Dendritic cell treated with granulocyte-macrophage colony-stimulating factor and Interleukin-4, amounts not matched to agents 40 ng/mL and 50 ng/mL, for 4 days (primary cell): ENCODE measurements around the gene ZRANB3.

ENCODE experiments used
- H3K27ac Mint-ChIP-seq: one replicate; pipeline ENCODE4 v1.8.0; 2022; ENCODE audit warnings: mild to moderate bottlenecking, mixed read lengths
- H3K27me3 Mint-ChIP-seq: one replicate; pipeline ENCODE4 v1.8.0; 2022; ENCODE audit warnings: mild to moderate bottlenecking, mixed read lengths
- H3K36me3 Mint-ChIP-seq: one replicate; pipeline ENCODE4 v1.8.0; 2022; ENCODE audit warnings: low read depth, mixed read lengths
- H3K4me1 Mint-ChIP-seq: one replicate; pipeline ENCODE4 v1.8.0; 2022; ENCODE audit warnings: low read depth, mixed read lengths
- H3K4me3 Mint-ChIP-seq: one replicate; pipeline ENCODE4 v1.8.0; 2022; ENCODE audit warnings: mild to moderate bottlenecking, moderate library complexity, mixed read lengths
- H3K9me3 Mint-ChIP-seq: one replicate; pipeline ENCODE4 v1.8.0; 2022; ENCODE audit warnings: mixed read lengths
- intact Hi-C: fragments of 100-400 bp; cut with micrococcal nuclease; formaldehyde crosslinking; loops from one replicate; pipeline ENCODE4 v1.15.0; 2022

The ZRANB3 gene

DNA sequence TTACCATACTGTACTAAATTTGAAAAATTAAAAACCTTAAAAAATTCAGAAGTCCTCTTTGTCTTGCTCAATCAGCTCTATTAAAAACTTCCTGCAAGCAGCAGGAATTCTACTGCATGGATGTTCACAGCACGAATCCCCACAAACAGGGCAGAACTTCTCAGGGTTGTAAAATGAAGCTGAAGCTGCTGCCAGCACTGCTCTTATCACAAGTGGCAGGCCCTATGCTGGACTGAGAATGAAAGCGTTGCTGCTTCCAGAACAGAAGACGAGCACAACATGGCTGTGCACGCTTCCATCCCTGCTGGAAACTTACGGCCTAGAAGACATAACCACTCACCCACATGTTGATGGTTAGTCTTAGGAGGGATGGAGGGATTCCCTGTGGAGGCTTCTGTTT lies 345.0 kb downstream of the ZRANB3 start:
- H3K27me3 Mint-ChIP-seq = no peaks in the 10 kb centered on the region

DNA sequence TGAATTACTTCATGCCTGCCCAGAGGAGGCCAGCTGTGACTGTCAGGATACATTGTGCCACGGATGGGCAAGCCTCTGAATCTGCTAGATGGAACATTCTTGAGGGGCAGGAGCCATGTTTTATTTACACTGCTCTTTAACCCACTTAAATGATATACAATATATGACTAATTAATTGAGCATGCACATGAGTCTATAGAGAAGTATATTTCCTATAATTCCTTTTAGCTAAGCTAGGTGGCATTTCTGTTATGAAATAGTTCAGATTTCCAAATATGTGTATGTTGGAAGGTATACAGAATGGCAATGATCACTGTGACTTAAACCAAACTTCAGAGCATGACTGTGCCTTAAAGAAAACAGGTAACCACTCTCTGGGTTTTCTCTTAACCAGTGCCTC lies 347.2 kb downstream of the ZRANB3 start:
- no peak overlapping the region for H3K27ac Mint-ChIP-seq
- peaks cover 15% of the 10 kb centered on the region for H3K36me3 Mint-ChIP-seq
- no peak overlapping the region for H3K4me3 Mint-ChIP-seq
- H3K4me1 Mint-ChIP-seq = no peaks in the 10 kb centered on the region
- H3K9me3 Mint-ChIP-seq = peaks cover 1% of the 10 kb centered on the region
- intact Hi-C loops = no loop called here
- no peaks in the 10 kb centered on the region for H3K27me3 Mint-ChIP-seq

More for the DNA sequence above, 345.0 kb downstream of the ZRANB3 start:
- peaks cover 22% of the 10 kb centered on the region for H3K36me3 Mint-ChIP-seq
- intact Hi-C loops = no loop called here
- H3K27ac Mint-ChIP-seq = no peak overlapping the region
- no peak overlapping the region for H3K4me3 Mint-ChIP-seq
- H3K4me1 Mint-ChIP-seq = no peaks in the 10 kb centered on the region
- peaks cover 17% of the 10 kb centered on the region for H3K9me3 Mint-ChIP-seq

DNA sequence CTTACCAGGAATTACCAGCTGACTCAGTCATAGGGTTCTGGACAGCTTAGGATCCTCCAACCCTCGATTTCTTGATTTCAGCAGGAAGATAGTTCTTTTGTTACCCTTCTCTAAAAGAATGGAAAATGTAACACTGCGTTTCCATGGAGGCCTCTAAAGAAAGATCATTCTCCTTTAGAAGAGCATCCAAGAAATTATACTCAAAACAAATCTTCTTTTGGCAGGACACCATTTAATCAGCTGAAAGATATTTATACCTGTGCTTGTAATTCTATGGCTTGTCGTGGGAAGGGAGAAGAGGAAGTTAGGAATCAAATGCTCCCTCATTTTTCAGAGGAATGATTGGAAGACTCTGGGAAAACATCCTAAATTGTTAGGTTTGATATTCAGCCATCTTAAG lies 348.4 kb downstream of the ZRANB3 start:
- H3K9me3 Mint-ChIP-seq = no peaks in the 10 kb centered on the region
- H3K27ac Mint-ChIP-seq = no peak overlapping the region
- no peak overlapping the region for H3K4me3 Mint-ChIP-seq
- intact Hi-C loops = no loop called here
- H3K36me3 Mint-ChIP-seq = peaks cover 15% of the 10 kb centered on the region
- H3K4me1 Mint-ChIP-seq = no peaks in the 10 kb centered on the region
- no peaks in the 10 kb centered on the region for H3K27me3 Mint-ChIP-seq

DNA sequence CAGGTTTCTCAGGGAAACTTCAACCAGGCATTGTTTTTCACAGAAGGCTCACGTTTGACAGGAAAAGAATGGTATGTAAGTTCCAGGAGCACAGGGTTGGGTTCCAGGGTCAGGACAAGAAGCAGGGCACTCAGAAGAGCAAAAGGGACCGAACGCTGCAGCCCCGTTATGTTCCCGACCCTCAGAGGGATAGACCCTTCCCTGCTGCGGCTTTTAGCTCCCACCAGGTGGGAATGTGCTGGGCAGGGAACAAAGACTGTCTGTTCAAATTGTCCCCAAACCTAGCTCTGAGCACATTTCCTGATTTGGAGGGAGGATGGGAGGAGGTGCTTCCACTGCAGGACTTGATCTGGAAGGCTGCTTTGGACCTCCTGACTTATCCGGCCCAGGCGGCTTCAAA lies 348.8 kb downstream of the ZRANB3 start:
- peaks cover 19% of the 10 kb centered on the region for H3K36me3 Mint-ChIP-seq
- intact Hi-C loops = no loop called here
- H3K9me3 Mint-ChIP-seq = peaks cover 3% of the 10 kb centered on the region
- no peaks in the 10 kb centered on the region for H3K4me1 Mint-ChIP-seq
- no peaks in the 10 kb centered on the region for H3K27me3 Mint-ChIP-seq
- no peak overlapping the region for H3K27ac Mint-ChIP-seq
- no peak overlapping the region for H3K4me3 Mint-ChIP-seq

DNA sequence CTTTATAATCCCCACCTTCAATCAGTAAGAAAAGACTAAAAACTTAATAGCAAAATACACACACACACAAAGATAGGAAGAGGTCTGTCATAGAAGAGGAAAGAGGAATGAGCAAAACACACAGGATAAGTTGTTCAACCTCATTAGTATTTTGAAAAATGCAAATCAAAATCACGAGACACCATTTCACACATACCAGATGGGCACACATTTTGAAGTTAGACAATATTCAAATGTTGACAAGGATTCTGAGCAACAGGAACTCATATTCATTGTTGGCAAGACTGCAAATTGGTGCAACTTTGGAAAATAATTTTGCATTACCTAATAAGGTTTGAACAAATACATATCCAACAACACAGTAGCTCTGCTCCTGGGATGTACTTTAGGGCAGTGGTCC lies 351.3 kb downstream of the ZRANB3 start:
- Mint-ChIP-seq H3K4me1 (no peaks in the 10 kb centered on the region), H3K27me3 (no peaks in the 10 kb centered on the region), H3K36me3 (peaks cover 37% of the 10 kb centered on the region), H3K4me3 (no peak overlapping the region), H3K9me3 (peaks cover 10% of the 10 kb centered on the region), H3K27ac (no peak overlapping the region)
- intact Hi-C loops = no loop called here

DNA sequence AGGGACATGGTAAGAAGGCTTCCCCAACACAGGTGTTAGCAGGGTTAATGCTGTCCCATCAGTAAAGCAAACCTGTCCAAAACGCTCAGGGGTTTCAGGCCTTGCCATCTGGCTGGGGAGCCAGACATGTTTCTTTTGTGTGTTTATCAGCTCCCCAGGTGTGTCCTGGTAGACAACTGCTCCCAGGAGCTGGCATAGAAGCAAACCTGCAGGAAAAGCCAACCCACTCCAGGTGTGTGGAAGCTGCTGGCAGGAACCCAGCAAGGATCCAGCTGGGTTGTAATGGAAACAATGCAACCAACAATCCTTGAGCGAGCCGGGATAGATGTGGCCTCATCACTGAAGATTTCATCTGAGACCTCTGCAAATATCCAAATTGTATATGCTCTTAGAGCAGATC lies 355.8 kb downstream of the ZRANB3 start:
- Mint-ChIP-seq H3K27ac (no peak overlapping the region), H3K4me3 (no peak overlapping the region), H3K9me3 (peaks cover 10% of the 10 kb centered on the region), H3K36me3 (peaks cover 74% of the 10 kb centered on the region), H3K27me3 (no peaks in the 10 kb centered on the region), H3K4me1 (no peaks in the 10 kb centered on the region)
- intact Hi-C loops = no loop called here

DNA sequence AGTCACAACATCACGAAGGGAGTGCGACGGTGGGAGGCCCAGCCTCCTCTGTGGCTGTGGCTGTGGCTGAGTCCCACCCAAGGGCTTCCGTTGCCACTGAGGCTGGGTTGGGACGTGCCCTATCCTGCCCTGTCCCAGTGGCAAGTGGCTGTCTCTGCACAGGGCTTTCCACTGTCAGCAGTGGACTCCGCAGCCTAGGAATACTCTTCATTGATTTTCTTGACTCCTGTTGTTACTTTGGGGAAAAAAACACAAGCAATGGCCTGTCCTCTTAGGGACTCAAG lies 356.3 kb downstream of the ZRANB3 start:
- Mint-ChIP-seq H3K4me1 (no peaks in the 10 kb centered on the region), H3K27ac (no peak overlapping the region), H3K36me3 (peaks cover 78% of the 10 kb centered on the region), H3K4me3 (no peak overlapping the region), H3K27me3 (no peaks in the 10 kb centered on the region), H3K9me3 (peaks cover 10% of the 10 kb centered on the region)
- intact Hi-C loops = no loop called here

DNA sequence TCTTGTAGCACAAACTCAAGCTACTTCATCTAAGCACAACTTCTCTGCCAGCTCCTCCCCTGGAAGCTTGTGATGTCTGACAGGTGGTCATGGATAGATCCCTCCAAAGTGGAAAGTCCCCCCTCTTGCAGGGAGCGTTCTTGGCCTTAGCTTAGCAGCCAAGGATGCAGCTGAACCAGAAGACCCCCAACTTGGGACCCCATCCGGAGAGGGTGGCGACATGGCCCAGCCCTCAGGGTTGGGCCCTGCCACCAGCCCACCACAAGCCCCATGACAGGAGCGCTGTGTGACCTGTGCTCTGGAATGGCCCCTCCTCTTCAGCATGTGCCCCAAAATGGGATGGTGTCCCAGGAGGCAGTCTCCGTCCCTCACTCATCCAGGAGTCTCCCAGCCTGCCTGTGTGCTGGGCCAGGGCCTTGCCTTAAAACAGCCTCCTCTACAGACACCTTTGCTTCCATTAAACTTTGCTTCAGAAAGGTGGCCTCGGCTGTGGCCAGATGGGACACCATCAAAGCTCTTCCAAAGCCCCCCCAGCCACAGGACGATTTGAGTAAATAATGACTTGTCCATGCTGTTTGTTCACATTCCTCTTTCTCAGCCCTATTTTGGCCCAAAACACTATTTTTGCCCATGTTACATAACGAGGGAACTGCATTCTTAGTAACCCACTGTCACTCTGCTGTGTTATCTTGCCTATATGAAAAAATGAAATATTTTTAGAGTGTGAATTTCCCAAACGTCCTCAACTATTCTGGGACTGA lies 356.8 kb downstream of the ZRANB3 start:
- Mint-ChIP-seq H3K9me3 (peaks cover 10% of the 10 kb centered on the region), H3K27me3 (no peaks in the 10 kb centered on the region), H3K27ac (no peak overlapping the region), H3K4me1 (no peaks in the 10 kb centered on the region), H3K4me3 (no peak overlapping the region), H3K36me3 (peaks cover 84% of the 10 kb centered on the region)
- intact Hi-C loops = no loop called here

DNA sequence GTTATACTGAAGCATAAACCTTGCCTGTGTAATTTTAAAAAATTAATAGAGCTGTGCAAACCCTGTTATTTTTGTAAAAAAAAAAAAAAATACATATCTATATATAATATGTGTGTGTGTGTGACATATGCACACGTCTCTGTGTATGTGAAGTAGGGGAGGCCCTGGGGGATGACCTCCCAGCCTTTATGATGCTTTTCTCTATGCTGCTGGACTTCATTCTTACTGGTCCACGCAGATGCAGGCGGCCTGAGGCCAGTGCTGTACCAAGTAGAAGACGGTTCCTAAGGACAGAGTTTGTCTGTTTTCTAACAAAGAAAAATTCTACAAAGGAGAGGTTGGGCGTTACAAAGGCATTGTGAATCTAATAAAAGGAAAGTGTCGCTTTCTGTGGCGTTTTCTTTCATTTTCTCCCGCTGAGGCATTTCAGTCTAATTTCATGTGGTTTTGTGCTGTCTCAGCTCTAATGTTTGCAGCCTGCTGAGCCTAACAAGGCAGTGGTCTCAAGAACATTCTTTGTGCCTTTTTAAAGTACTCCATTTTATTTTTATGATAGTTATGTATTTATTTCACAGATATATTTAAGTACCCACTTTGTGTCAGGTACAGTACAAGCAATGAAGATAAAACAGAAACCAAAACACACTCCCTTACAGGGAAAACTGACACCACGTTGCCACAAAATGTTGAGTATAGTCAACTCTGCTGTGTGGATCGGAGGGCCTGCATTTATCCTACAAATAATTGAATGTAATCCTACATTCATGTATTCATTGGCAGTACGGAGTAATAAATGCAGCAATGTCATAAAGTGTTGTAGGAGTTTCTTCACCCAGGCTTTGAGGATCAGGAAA lies 360.9 kb downstream of the ZRANB3 start:
- Mint-ChIP-seq H3K27ac (no peak overlapping the region), H3K4me1 (no peaks in the 10 kb centered on the region), H3K9me3 (no peaks in the 10 kb centered on the region), H3K27me3 (no peaks in the 10 kb centered on the region), H3K36me3 (peaks cover 90% of the 10 kb centered on the region), H3K4me3 (no peak overlapping the region)
- intact Hi-C loops = loop anchor here (10.0 kb wide), 2 partner anchors 585 to 615 kb away; no protein-coding TSS in a partner anchor

DNA sequence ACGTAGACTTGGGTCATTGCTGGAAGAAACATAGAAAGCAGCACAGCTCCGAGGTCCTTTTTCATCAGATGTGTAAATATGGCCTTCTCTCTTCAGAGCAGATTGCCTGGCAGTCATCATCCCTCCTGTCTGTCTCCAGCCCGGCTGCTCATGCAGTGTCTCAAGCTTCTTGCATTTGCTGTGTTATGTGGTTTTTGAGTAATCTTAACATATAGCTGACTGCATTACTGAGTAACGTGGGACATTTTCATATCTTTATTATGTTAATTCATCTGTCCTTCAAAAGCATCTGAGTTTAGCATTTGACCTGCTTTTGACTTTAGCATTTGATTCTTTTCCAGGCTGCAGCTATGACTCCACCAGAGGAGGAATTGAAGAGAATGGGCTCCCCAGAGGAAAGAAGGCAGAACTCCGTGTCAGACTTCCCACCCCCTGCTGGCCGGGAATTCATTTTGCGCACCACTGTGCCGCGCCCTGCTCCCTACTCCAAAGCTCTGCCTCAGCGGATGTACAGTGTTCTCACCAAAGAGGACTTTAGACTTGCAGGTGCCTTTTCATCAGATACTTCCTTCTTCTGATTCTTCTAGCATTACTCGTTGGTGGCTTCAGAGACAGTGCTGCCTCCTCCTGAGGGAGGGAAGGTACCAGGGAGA lies 362.7 kb downstream of the ZRANB3 start:
- no peak overlapping the region for H3K4me3 Mint-ChIP-seq
- no peaks in the 10 kb centered on the region for H3K9me3 Mint-ChIP-seq
- H3K27ac Mint-ChIP-seq = no peak overlapping the region
- H3K4me1 Mint-ChIP-seq = no peaks in the 10 kb centered on the region
- H3K36me3 Mint-ChIP-seq = peaks cover 90% of the 10 kb centered on the region
- intact Hi-C loops = loop anchor here (10.0 kb wide), 2 partner anchors 586 to 616 kb away; no protein-coding TSS in a partner anchor
- no peaks in the 10 kb centered on the region for H3K27me3 Mint-ChIP-seq

DNA sequence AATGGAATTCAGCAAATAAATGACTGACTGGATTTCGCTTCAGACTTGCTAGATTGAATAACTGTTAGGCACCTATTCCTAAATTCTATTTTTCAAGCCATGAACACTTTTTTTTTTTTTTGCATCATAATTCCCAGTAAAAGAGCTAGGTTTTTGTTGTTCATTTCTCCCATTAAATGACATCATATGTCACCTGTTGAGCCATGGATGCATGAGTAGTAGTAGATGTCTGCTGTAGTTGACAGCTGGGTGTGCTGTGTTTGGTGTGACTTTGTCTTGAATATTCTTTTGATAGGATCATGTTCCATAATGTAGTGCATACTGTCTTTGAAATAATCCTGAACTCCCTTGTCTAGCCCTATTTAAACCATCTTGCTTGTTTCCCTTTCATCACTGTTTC lies 363.7 kb downstream of the ZRANB3 start:
- no peak overlapping the region for H3K4me3 Mint-ChIP-seq
- peaks cover 90% of the 10 kb centered on the region for H3K36me3 Mint-ChIP-seq
- H3K9me3 Mint-ChIP-seq = no peaks in the 10 kb centered on the region
- no peak overlapping the region for H3K27ac Mint-ChIP-seq
- H3K4me1 Mint-ChIP-seq = no peaks in the 10 kb centered on the region
- no peaks in the 10 kb centered on the region for H3K27me3 Mint-ChIP-seq
- intact Hi-C loops = loop anchor here (10.0 kb wide), 2 partner anchors 588 to 618 kb away; no protein-coding TSS in a partner anchor

DNA sequence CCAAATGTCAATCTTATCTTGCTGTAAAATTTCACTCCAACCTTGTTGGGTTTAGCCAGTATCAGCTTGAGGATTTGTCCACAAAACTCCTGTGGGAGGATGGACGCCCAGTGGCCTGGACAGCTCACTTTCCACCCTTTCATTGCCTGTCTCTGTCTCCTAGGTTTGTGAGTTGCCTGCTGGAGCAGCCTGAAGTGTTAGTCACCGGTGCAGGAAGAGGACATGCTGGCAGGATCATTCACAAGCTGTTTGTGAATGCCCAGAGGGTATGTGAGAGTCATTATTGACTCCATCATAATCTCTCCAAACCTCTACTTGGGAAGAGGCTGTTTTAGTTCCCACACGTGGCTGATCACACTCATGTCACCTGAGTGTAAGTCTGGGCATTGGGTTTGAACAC lies 366.6 kb downstream of the ZRANB3 start:
- Mint-ChIP-seq H3K4me3 (no peak overlapping the region), H3K9me3 (no peaks in the 10 kb centered on the region), H3K27me3 (no peaks in the 10 kb centered on the region), H3K27ac (no peak overlapping the region), H3K4me1 (no peaks in the 10 kb centered on the region), H3K36me3 (peaks cover 80% of the 10 kb centered on the region)
- intact Hi-C loops = loop anchor here (10.0 kb wide), 2 partner anchors 590 to 620 kb away; no protein-coding TSS in a partner anchor

DNA sequence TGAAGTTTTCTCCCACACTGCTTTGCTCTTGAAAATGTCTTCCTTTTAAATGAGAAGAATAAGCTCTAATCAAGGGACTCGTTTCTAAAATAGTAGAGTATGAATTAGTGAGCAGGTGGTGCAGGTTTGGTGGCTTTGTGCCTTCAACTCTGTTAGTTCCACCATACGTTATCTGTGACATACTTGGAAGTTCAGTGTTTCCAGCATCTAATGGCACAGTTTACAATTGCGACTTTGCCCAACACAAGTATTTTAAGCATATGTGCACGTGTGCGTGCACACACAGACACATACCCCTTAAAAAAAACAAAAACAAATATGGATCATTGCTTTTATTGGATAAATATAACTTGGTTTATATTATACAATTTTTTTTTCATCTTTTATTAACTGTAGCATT lies 367.1 kb downstream of the ZRANB3 start:
- H3K4me1 Mint-ChIP-seq = no peaks in the 10 kb centered on the region
- no peak overlapping the region for H3K4me3 Mint-ChIP-seq
- H3K27ac Mint-ChIP-seq = no peak overlapping the region
- intact Hi-C loops = loop anchor here (10.0 kb wide), 2 partner anchors 591 to 621 kb away; no protein-coding TSS in a partner anchor
- peaks cover 80% of the 10 kb centered on the region for H3K36me3 Mint-ChIP-seq
- H3K9me3 Mint-ChIP-seq = no peaks in the 10 kb centered on the region
- H3K27me3 Mint-ChIP-seq = no peaks in the 10 kb centered on the region

DNA sequence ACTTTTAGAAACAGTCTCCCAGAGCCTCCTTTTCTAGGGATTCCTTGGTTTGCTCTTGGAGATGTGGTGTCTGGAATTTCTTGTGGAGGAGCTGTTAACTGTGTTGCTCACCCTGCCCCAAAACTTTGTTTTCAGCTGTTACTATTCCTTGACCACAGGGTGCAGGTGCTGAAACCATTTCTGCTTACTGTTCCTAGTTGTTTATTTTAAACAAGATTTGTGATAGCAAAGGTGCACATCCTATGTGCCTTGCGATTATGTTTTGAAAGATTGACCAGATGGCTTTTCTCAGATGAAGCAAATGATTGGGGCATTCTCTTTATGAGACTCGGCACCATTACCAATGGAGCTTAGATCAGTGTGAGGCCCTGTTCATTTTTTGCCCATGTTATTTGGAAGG lies 367.7 kb downstream of the ZRANB3 start:
- peaks cover 80% of the 10 kb centered on the region for H3K36me3 Mint-ChIP-seq
- intact Hi-C loops = loop anchor here (10.0 kb wide), 2 partner anchors 591 to 621 kb away; no protein-coding TSS in a partner anchor
- H3K4me1 Mint-ChIP-seq = no peaks in the 10 kb centered on the region
- H3K4me3 Mint-ChIP-seq = no peak overlapping the region
- no peak overlapping the region for H3K27ac Mint-ChIP-seq
- H3K9me3 Mint-ChIP-seq = no peaks in the 10 kb centered on the region
- H3K27me3 Mint-ChIP-seq = no peaks in the 10 kb centered on the region
